ENCODE data around the gene ITGAL.
"Not testable (repeated sequence)": the region's sequence is repeated elsewhere in the genome, so short reads cannot be mapped to it uniquely, and the experiment has no call there.

ITGAL gene

GRCh38 chr16:30535777-30536190 lies 63.2 kb downstream of the ITGAL start:
- TF ChIP-seq MYC (IDR thresholded peaks at IDR 0.05; ENCODE audit: low read depth, low read length) (peak; percentile 94), CTCF (IDR thresholded peaks at IDR 0.05; ENCODE audit: low read depth, low read length) (peak; percentile 59), POLR2A (IDR thresholded peaks at IDR 0.05; ENCODE audit: extremely low read depth, insufficient read length) (peak; percentile 33), MAX (IDR thresholded peaks at IDR 0.05; ENCODE audit: low read depth, low read length) (peak; percentile 93)
- peak overlapping the region; percentile 84 for H3K4me3 ChIP-seq (ENCODE audit: low read depth, low read length)

GRCh38 chr16:30536391-30537024 lies 64.0 kb downstream of the ITGAL start:
- H3K4me3 ChIP-seq (ENCODE audit: low read depth, low read length): peak overlapping the region; percentile 84
- peak; percentile 64 for DNase-seq (ENCODE audit: low read depth)

More at GRCh38 chr16:30535777-30536190, 63.2 kb downstream of the ITGAL start:
- DNase-seq (ENCODE audit: low read depth): peak; percentile 87

- DNase-seq (ENCODE audit: low read depth): no peak
- TF ChIP-seq MYC (IDR thresholded peaks at IDR 0.05; ENCODE audit: low read depth, low read length): no peak
- no peak for TF ChIP-seq POLR2A (IDR thresholded peaks at IDR 0.05; ENCODE audit: extremely low read depth, insufficient read length)
- no peak for TF ChIP-seq MAX (IDR thresholded peaks at IDR 0.05; ENCODE audit: low read depth, low read length)
- no peak for TF ChIP-seq CTCF (IDR thresholded peaks at IDR 0.05; ENCODE audit: low read depth, low read length)
- H3K4me3 ChIP-seq (ENCODE audit: low read depth, low read length): no peak overlapping the region
Measured at GRCh38 chr16:30539000-30539964, 66.7 kb downstream of the ITGAL start.

DNA sequence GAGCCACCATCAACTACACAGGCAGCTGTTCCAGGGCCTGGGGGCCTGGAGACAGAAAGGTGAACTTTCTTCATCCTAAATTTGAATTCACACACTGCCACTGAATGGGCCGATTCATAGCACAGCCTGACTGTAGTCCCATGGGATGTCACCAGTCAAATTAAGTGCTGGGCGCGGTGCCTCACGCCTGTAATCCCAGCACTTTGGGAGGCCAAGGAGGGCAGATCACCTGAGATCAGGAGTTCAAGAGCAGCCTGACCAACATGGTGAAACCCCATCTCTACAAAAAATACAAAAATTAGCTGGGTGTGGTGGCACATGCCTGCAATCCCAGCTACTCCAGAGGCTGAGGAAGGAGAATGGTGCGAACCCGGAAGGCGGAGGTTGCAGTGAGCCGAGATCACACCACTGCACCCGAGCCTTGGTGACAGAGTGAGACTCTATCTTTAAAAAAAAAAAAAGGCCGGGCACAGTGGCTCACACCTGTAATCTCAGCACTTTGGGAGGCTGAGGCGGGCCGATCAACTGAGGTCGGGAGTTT lies 67.5 kb downstream of the ITGAL start:
- DNase-seq (ENCODE audit: low read depth); H3K4me3 ChIP-seq (ENCODE audit: low read depth, low read length): not testable (repeated sequence)

DNA sequence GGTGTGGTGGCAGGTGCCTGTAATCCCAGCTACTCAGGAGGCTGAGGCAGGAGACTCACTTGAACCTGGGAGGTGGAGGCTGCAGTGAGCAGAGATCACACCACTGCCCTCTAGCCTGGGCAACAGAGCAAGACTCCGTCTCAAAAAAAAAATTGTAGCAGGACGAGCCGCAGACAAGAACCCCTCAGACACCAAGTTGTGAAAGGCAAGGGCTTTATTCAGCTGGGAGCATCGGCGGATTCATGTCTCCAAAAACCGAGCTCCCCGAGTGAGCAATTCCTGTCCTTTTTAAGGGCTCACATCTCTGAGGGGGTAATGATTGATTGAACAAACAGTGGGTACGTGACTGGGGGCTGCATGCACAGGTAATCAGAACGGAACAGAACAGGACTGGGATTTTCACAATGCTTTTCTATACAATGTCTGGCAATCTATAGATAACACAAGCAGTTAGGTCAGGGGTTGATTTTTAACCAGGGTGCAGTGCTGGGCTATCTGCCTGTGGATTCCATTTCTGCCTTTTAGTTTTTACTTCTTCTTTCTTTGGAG lies 68.4 kb downstream of the ITGAL start:
- H3K4me3 ChIP-seq (ENCODE audit: low read depth, low read length); DNase-seq (ENCODE audit: low read depth): not testable (repeated sequence)

DNA sequence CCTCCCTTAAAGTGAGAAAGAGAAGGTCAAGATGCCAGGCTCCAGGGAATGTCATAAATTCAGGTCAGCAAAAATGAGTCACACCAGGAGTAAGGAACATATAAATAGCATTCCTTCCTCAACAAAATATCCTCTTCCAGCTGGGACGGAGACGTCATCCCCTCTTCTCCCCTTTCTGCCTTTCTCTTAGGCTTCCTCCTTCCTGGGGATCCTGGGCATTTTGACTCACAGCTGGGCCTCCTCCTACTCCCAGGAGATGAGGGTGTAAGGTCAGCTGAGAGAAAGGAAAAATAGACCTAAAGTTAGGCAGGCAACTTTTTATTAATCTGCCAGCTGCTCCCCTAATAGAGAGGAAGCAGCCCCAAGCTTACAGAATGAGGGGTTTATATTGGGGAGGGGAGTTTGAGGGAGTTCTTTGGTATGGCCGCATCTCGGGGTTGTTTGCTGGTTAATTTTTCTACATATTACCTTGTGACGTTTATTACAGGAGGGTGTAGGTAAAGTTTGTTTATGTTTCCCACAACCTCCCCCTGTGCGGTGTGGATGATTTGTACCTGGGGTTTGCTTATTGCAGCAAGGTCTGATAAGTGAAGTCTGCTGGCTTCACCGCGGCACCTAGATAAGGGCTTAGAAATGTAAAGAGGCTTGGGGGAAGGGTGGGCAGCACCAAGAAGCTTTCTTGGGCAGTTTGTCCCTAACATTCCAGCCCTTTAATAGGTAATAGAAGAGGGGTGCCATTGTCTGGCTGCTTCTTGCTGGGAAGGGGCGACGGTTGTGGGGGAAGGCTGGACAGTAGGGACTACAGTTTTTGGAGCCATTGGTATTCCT lies 69.2 kb downstream of the ITGAL start:
- H3K4me3 ChIP-seq (ENCODE audit: low read depth, low read length): no peak overlapping the region
- DNase-seq (ENCODE audit: low read depth): no peak
- TF ChIP-seq MAX (IDR thresholded peaks at IDR 0.05; ENCODE audit: low read depth, low read length) (no peak), POLR2A (IDR thresholded peaks at IDR 0.05; ENCODE audit: extremely low read depth, insufficient read length) (no peak)

DNA sequence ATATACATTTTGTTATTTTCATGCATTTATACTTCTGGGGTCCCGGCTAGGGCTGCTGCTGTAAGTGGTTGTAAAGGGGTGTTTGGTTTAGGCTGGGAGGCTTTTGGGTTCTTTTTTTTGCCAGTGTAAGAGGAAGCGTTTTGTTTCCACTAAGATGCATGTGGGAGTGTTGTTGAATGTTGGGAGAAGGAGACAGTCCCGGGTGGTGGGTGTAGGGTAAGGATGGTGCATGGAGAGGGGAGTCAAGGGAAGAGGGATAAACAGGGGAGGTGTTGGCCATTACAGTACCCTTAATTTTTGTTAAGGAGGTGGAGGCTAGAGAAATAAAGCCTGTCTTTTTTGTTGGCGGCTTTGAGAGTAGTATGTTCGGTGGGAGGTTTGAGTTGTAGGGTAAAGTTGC lies 70.5 kb downstream of the ITGAL start:
- DNase-seq (ENCODE audit: low read depth): no peak
- no peak for TF ChIP-seq MYC (IDR thresholded peaks at IDR 0.05; ENCODE audit: low read depth, low read length)
- TF ChIP-seq MAX (IDR thresholded peaks at IDR 0.05; ENCODE audit: low read depth, low read length): no peak
- TF ChIP-seq POLR2A (IDR thresholded peaks at IDR 0.05; ENCODE audit: extremely low read depth, insufficient read length): no peak
- no peak for TF ChIP-seq CTCF (IDR thresholded peaks at IDR 0.05; ENCODE audit: low read depth, low read length)
- no peak overlapping the region for H3K4me3 ChIP-seq (ENCODE audit: low read depth, low read length)
